ENCODE results near the gene AK5. TPM values are rescaled to one million over a fixed set of nuclear protein-coding genes. Genes with fewer than 3 reads are reported as not detected.

AK5 gene
- total and polyA plus RNA-seq, 2 donors (not counting 1 experiment from before 2014, with no cell fraction given) = 0.18 TPM; not detected in 1

- 79% methylated on average over 4 of the region's 5 CpGs for WGBS (ENCODE audit: insufficient coverage)
- H3K27ac Mint-ChIP-seq = no peak overlapping the region
- Histone ChIP-seq H2AFZ (ENCODE audit: insufficient read depth, low read depth, low read length, poor library complexity, severe bottlenecking) (no peak overlapping the region), H4K20me1 (ENCODE audit: control insufficient read depth, insufficient read depth, low read length, poor library complexity, severe bottlenecking) (no peaks in the 10 kb centered on the region), H3K36me3 (replicated peaks in 1 of 2; ENCODE audit: control extremely low read depth in 1 of 2, control insufficient read depth in 1 of 2, extremely low read depth in 1 of 2, insufficient read depth in 2 of 2, low read length in 1 of 2) (no peaks in the 10 kb centered on the region), H3K9ac (ENCODE audit: low read length) (no peak overlapping the region), H3K4me1 (ENCODE audit: control insufficient read depth in 2 of 2, insufficient read depth in 2 of 2, low read length in 2 of 2) (peaks cover 8 to 11% of the 10 kb centered on the region in 2 donors), H3K79me2 (ENCODE audit: control insufficient read depth, insufficient read depth, low read length) (no peaks in the 10 kb centered on the region), H3K4me2 (replicated peaks; ENCODE audit: low read depth, low read length, poor library complexity, severe bottlenecking) (no peak overlapping the region), H3K4me3 (ENCODE audit: control extremely low read depth in 1 of 5, extremely low read depth in 1 of 5, insufficient read depth in 1 of 5, low read depth in 2 of 5, low read length in 4 of 5) (no peak overlapping the region), H3K27ac (ENCODE audit: low read length in 2 of 2) (no peak overlapping the region), H3K27me3 (replicated peaks in 1 of 4; ENCODE audit: control extremely low read depth in 1 of 4, control insufficient read depth in 3 of 4, insufficient read depth in 4 of 4, low read length in 3 of 4) (peaks cover 1 to 39% (median 26%) of the 10 kb centered on the region in 4 experiments), H3K9me3 (ENCODE audit: control extremely low read depth in 1 of 3, control insufficient read depth in 2 of 3, insufficient read depth in 1 of 3, low read length in 2 of 3) (peaks cover 0 to 4% (median 0%) of the 10 kb centered on the region in 3 donors)
- no peaks in the 10 kb centered on the region for H3K9me3 Mint-ChIP-seq (ENCODE audit: insufficient read depth)
- intact Hi-C loops (cut with micrococcal nuclease) = no loop called here
- peaks cover 10% of the 10 kb centered on the region for H3K4me1 Mint-ChIP-seq
- ChIA-PET CTCF (no interaction called here), POLR2A (no interaction called here)
- ATAC-seq (ENCODE audit: low read depth) (no peak), DNase-seq (no peak)
- no peak overlapping the region for H3K4me3 Mint-ChIP-seq
- H3K27me3 Mint-ChIP-seq = peaks cover 45% of the 10 kb centered on the region
- TF ChIP-seq EZH2 (IDR thresholded peaks at IDR 0.05; ENCODE audit: borderline replicate concordance, insufficient read depth, low read depth, low read length, poor library complexity, severe bottlenecking) = no peak
These were observed 5.7 kb downstream of the AK5 start for GRCh38 chr1:77287535-77287934.

- DNase-seq = no peak
- no peaks in the 10 kb centered on the region for H3K79me2 ChIP-seq (ENCODE audit: control insufficient read depth, insufficient read depth, low read length)
- no peaks in the 10 kb centered on the region for H3K36me3 ChIP-seq (replicated peaks in 1 of 2; ENCODE audit: control extremely low read depth in 1 of 2, control insufficient read depth in 1 of 2, extremely low read depth in 1 of 2, insufficient read depth in 2 of 2, low read length in 1 of 2)
- peaks cover 43% of the 10 kb centered on the region for H3K27me3 Mint-ChIP-seq
- no peak overlapping the region for H3K4me3 Mint-ChIP-seq
- no peak overlapping the region for H3K27ac Mint-ChIP-seq
- H3K9me3 ChIP-seq (ENCODE audit: control extremely low read depth in 1 of 3, control insufficient read depth in 2 of 3, insufficient read depth in 1 of 3, low read length in 2 of 3) = no peaks in the 10 kb centered on the region
- no peak overlapping the region for H2AFZ ChIP-seq (ENCODE audit: insufficient read depth, low read depth, low read length, poor library complexity, severe bottlenecking)
- WGBS (ENCODE audit: insufficient coverage) = no CpG with 5 or more reads among the region's 1 CpG
- no peak overlapping the region for H3K27ac ChIP-seq (ENCODE audit: low read length in 2 of 2)
- no peak overlapping the region for H3K4me3 ChIP-seq (ENCODE audit: control extremely low read depth in 1 of 5, extremely low read depth in 1 of 5, insufficient read depth in 1 of 5, low read depth in 2 of 5, low read length in 4 of 5)
- ChIA-PET POLR2A (no interaction called here), CTCF (no interaction called here)
- H3K4me1 Mint-ChIP-seq = peaks cover 3% of the 10 kb centered on the region
- H4K20me1 ChIP-seq (ENCODE audit: control insufficient read depth, insufficient read depth, low read length, poor library complexity, severe bottlenecking) = no peaks in the 10 kb centered on the region
- ATAC-seq (ENCODE audit: low read depth) = no peak
- peaks cover 1 to 36% (median 19%) of the 10 kb centered on the region in 4 experiments for H3K27me3 ChIP-seq (replicated peaks in 1 of 4; ENCODE audit: control extremely low read depth in 1 of 4, control insufficient read depth in 3 of 4, insufficient read depth in 4 of 4, low read length in 3 of 4)
- H3K4me1 ChIP-seq (ENCODE audit: control insufficient read depth in 2 of 2, insufficient read depth in 2 of 2, low read length in 2 of 2) = peaks cover under 1 to 4% of the 10 kb centered on the region in 2 donors
- no peak overlapping the region for H3K9ac ChIP-seq (ENCODE audit: low read length)
- intact Hi-C loops (cut with micrococcal nuclease) = no loop called here
- no peaks in the 10 kb centered on the region for H3K9me3 Mint-ChIP-seq (ENCODE audit: insufficient read depth)
- TF ChIP-seq CTCF (IDR thresholded peaks at IDR 0.05) (no peak), EZH2 (IDR thresholded peaks at IDR 0.05; ENCODE audit: borderline replicate concordance, insufficient read depth, low read depth, low read length, poor library complexity, severe bottlenecking) (no peak)
- H3K4me2 ChIP-seq (replicated peaks; ENCODE audit: low read depth, low read length, poor library complexity, severe bottlenecking) = no peak overlapping the region
These were observed 6.5 kb downstream of the AK5 start for GRCh38 chr1:77288275-77288674.

Data from B cell (primary cell).